COR-L47 (cell line): ENCODE measurements around the gene CHRM5.

ENCODE experiments used
- DNase-seq: peaks from one replicate; lab custom pipeline; 2025; lab: John Stamatoyannopoulos, UW

The CHRM5 gene

DNA sequence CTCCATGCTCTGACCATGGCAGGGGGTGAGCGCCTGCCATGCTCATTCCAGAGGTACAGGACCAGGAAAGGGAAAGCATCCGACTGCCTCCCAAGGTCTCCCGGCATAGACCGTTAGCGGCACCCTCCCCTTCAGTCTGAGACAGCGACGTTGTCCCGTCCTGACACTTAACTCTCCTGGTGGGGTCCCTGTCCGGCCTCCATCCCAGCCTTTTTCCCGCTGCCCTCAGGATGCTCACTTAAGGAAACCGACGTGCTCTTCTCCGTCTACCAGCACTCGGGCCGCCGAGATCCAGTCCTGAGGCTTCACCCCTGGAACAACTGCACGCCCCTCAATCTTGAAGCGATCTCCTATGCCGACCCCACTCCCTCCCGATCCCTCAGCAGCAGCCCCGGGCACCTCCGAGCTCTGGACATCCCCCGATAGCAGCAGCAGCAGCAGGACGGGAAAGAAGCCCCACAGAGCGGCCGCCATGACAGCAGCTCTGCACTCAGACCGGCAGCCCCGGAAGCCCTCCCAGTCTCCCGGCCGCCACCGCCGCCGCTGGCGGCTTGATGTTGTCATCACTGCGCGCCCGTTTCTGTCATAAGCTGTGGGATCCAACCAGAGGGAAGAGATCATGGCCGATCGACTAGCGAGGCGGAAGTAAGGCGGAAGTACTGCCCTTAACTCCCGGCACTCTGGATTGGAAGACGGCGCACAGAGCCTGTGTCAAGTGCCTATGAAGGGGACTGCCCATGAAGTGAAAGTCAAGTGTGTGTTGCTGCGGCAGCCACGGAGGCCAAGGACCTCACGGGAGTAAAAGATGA lies 133.3 kb downstream of the CHRM5 start, which contains the start of the genes EMC7 and PGBD4:
TSS of gene EMC7 (minus strand) at position 497 of the 809 bp plus-strand sequence. CDS start at position 474, 23 bp downstream.
TSS of gene PGBD4 (plus strand) at position 718 of the 809 bp plus-strand sequence. CDS start 449 bp downstream, outside the sequence.
- peak; percentile 98 for DNase-seq

DNA sequence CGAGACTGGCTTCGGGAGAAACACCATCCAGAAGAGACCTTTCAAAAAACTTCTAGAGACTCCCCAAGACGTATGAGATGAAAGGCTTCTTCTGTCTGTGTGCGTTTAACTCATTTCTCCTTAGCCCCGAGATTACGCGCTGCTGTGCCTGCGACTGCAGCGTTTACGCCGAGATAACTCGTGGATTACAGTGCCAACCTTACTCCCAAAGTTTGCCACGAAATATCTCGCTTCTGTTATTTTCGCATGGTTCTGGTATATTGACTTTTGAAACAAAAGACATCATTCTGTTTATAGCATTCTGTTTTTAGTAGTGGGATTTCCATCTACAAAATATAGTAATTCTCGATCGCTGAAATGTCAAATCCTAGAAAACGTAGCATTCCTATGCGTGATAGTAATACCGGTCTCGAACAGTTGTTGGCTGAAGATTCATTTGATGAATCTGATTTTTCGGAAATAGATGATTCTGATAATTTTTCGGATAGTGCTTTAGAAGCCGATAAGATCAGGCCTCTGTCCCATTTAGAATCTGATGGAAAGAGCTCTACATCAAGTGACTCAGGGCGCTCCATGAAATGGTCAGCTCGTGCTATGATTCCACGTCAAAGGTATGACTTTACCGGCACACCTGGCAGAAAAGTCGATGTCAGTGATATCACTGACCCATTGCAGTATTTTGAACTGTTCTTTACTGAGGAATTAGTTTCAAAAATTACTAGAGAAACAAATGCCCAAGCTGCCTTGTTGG lies 134.1 kb downstream of the CHRM5 start:
- no peak for DNase-seq

DNA sequence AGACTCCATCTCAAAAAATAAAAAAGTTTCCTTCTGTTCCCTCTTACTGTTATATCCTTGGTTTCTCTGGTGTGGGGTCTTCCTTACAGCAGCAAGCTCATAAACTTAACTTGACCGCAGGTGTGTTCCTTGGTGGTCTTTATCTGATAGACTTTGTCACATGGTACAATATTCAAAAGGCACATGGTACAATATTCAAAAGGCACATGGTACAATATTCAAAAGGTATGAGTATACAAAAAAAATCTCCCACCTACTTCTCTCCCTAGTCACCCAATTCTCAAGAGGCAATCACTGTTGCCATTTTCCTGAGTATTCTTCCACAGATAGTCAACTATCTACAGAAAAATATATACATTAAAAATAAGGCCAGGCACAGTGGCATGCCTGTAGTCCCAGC lies 138.1 kb downstream of the CHRM5 start:
- DNase-seq = no peak

DNA sequence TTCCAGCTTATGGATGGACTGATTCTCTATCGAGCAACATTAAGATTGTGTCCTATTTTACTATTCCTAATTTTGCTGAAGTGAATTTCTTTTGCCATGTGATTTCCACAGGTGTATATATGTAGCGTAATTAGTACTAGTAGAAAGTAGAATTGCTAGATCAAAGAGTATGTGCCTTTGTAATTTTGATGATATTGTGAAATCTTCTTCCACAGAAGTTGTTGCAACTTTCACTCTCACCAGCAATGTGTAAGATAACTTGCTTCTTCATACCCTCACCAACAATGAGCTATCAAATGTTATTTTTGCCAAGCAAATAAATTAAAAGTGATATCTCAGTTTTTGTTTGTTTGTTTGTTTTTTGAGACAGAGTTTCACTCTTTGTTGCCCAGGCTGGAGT lies 139.0 kb downstream of the CHRM5 start:
- DNase-seq = no peak

DNA sequence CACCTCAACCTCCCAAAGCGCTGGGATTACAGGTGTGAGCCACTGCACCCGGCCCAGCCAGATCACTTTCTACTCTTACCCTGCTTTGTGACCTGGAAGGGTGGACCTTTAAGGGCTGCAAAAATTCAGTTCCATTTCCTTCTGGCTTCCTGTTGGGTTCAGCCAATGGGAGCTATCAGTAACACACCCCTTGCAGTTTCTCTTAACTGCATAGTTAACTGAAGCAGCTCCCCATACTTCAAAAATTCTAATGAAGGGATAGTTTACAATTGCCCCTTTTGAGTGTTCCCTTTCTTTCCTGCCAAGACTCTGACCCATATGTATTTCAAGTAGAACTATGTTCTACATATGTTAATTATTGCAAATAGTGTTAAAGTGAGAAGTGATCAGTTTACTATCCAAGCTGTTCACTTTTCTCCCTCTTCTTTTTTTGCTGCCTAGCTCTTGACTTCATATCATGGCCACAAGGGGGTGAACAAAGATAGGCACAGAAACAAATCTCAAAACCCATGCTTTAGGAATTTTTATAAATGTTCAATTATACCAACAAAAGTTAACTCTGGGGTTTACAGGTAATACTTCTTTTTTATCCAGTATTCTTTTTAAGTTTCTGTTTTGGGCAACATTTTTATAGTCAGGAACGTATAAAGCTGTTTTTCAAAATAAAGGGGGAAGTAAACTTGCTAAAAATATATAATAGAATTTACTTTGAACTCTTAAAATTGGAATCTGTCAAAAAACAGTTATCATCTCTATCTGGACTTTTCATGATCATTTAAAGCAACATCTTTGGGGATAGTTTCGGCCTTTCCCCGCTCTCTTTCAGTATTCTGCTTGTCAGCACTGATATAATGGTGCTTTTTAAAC lies 141.7 kb downstream of the CHRM5 start:
- no peak for DNase-seq

DNA sequence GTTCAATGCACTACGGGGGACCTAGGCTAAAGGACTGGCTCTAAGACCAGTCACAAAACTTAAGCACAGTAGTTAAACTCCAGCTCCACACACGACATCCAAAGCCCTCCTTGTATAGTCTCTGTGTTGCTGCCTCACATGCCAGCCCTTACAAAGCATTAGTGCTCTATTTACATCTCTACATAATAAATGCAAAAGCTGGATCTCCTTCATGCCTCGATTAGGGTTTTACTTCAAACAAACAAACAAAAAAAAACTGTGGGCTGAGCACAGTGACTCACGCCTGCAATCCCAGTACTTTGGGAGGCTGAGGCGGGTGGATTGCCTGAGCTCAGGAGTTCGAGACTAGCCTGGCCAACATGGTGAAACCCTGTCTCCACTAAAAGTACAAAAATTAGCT lies 143.2 kb downstream of the CHRM5 start:
- DNase-seq = no peak

DNA sequence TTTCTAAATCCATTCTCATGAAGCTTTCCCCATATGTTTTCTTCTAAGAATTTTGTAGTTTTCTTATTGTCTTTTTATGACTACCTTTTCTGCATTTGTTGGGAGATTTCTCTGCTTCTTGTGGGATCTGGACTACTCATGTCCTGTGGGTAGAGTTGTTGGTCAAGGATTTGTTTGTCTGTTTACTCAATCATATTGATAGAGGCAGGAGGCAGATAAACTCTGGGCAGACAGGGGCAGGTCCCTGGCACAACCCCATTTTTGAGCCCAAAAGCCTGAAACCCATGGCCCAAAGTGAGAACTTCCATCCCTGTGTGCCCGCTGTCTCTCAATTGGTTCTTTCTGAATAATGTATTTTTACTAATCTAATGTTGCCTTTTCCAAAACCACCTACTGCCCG lies 145.9 kb downstream of the CHRM5 start:
- no peak for DNase-seq

DNA sequence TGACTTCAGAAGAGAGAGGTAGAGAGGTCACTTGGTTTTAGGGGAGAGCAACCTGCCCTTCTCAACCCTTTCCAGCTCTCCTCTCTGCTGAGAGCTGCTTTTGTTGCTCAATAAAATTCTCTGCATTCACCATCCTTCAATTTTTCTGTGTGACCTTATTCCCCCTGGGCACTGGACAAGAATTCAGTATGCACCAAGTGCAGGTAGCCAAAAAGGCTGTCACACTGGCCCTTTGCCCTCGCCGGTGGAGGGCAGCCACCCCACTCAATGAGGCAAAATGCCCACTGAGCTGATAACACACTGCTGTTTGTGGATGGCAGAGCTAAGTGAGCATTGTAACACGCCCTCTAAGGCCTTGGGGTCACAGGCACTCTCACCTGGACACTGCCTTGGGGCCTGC lies 146.4 kb downstream of the CHRM5 start:
- no peak for DNase-seq

DNA sequence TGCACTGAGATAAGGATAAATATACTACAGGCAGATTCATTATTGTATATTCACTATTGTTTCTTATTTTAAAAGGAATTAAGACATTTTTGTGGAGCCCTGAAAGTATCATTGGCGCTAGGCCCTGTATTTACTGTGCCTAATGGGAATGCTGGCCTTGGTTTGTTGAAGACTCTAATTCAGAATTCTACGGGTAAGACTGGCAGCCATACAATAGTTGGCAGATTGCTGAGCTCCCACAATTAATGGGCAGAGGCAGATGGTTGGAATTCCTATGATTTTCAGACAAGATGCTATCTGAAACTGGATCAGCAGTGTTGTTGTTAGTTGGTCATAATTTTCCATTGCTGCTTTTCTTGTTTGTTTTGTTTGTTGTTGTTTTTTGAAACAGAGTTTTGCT lies 148.3 kb downstream of the CHRM5 start:
- DNase-seq = no peak
